HG03378 (cell line): ENCODE measurements around the gene METTL8.
"Not testable (repeated sequence)": the region's sequence is repeated elsewhere in the genome, so short reads cannot be mapped to it uniquely, and the experiment has no call there.

ENCODE experiments used
- ATAC-seq: cut with Tn5 transposase; IDR thresholded peaks from one replicate; pipeline ENCODE4 v1.9.1; 2021; ENCODE audit warnings: mild to moderate bottlenecking, moderate library complexity; ENCODE audit not compliant: unreplicated experiment

METTL8 gene

GRCh38 chr2:171402906-171403580 lies 30.7 kb downstream of the METTL8 start:
- ATAC-seq, result no peak

DNA sequence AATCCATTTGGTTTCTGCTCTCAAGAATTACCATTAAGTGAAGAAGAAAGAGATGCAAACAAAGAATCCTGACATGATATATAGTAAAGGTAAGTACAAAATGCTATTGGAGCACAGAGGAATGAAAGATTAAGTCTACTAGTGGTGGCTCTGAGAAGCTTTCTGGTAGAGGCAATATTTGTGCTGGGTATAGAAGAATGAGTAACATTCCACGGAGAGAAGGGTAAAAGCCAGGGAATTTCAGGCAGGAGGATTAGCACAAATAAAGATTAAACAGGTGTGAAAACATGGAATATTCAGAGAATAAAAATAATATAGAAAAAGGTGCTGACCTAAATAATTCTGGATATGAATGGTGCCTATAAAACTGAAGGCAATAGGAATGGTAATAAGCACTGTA lies 31.8 kb downstream of the METTL8 start:
- ATAC-seq, result no peak

- ATAC-seq, result no peak
Observed at GRCh38 chr2:171400395-171400794, 33.4 kb downstream of the METTL8 start.

- ATAC-seq, result no peak
Observed at GRCh38 chr2:171399292-171399691, 34.5 kb downstream of the METTL8 start.

- ATAC-seq, result no peak
Observed at GRCh38 chr2:171394164-171394740, 39.5 kb downstream of the METTL8 start.

- no peak for ATAC-seq
Observed at GRCh38 chr2:171393487-171393886, 40.3 kb downstream of the METTL8 start.

DNA sequence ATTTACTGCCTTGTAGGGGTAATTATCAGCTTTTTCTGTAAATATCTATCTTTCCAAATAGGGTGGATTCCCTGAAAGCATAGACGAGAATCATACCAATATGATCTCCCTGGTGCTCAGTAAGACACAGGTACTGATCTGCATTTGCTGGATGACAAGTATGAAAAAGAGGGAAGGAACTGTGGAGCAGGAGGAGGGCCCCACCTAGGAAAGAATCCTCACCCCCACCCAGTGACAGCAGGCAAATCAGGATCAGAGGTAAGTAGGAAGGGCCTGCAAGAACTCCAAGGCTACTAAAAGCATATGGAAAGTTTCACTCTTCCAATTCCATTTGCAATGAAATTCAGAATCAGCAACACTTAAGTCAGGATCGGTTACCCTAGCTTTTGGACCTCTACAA lies 42.3 kb downstream of the METTL8 start:
- no peak for ATAC-seq

- no peak for ATAC-seq
Observed at GRCh38 chr2:171390941-171391516, 42.8 kb downstream of the METTL8 start.

DNA sequence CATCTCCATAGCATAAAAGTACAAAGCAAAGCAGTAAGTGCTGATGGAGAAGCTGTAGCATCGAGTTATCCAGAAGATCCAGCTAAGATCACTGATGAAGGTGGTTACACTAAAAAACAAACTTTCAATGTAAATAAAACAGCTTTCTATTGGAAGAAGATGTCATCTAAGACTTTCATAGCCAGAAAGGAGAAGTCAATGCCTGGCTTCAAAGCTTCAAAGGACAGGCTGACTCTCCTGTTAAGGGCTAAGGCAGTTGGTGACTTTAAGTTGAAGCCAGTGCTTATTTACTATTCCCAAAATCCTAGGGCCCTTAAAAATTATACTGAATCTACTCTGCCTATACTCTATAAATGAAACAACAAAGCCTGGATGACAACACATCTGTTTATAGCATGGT lies 44.0 kb downstream of the METTL8 start:
- ATAC-seq, result no peak

DNA sequence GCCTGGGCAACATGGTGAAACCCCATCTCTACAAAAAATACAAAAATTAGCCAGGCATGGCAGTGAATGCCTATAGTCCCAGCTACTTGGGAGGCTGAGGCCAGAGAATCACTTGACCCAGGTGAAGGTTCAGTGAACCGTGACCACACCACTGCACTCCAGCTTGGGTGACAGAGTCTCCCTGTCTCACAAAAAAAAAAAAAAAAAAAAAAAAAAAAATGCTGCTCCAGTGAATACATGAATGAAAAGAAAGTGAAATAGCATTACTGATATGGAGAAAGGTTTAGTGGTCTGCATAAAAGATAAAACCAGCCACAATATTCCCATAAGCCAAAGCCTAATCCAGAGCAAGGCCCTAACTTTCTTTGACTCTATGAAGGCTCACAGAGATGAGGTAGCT lies 44.5 kb downstream of the METTL8 start:
- no peak for ATAC-seq

GRCh38 chr2:171387052-171387451 lies 46.7 kb downstream of the METTL8 start:
- no peak for ATAC-seq

DNA sequence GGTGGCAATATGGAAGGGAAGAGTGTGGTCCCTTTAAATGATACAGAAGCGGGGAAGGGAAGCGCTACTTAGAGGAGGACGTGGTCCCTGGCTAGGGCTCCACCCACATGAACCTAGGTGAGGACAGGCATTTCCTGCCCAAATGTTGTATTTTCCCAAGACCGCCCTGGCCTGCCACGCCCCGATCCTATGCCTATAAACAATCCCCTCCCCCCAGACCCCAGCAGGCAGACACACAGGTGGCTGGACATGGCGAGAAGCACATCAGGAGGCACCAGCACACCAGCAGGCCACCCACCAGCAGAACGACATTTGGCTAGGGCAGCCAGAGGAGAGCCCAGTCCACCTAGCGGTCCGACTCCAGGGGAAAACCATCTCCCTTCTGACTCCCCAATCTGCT lies 47.2 kb downstream of the METTL8 start:
- no peak for ATAC-seq

- ATAC-seq, result no peak
Observed at GRCh38 chr2:171383134-171383533, 50.7 kb downstream of the METTL8 start.

DNA sequence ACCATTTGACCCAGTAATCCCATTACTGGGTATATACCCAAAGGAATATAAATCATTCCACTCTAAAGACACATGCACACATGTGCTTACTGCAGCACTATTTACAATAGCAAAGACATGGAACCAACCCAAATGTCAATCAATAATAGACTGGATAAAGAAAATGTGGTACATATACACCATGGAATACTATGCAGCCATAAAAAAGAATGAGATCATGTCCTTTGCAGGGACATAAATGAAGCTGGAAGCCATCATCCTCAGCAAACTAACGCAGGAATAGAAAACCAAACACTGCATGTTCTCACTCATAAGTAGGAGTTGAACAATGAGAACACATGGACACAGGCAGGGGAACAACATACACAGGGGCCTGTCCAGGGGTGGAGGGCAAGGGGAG lies 51.6 kb downstream of the METTL8 start:
- ATAC-seq, result not testable (repeated sequence)

DNA sequence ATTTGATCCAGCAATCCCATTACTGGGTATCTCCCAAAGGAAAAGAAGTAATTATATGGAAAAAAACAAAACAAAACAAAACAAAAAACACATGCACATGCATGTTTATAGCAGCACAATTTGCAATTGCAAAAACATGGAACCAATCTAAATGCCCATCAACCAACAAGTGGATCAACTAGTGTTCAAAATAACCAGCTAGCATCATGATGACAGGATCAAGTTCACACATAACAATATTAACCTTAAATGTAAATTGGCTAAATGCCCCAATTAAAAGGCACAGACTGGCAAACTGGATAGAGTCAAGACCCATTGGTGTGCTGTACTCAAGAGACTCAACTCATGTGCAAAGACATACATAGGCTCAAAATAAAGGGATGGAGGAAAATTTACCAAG lies 55.9 kb downstream of the METTL8 start:
- not testable (repeated sequence) for ATAC-seq

DNA sequence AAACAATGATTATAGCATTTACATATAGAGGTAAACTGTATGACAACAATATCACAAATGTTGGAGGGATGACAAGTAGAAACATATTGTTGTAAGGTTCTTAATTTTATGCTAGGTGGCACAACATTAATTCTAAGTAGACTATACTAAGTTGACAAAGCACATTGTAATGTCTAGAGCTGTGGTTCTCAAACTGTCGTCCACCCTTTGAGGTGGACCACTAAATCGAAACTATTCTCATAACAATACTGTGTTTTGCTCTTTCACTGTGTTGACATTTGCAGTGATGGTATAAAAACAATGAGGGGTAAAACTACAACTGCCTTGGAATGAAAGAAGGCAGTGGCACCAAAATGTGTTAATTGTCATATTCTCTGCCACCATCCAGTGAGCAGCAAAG lies 66.1 kb downstream of the METTL8 start:
- ATAC-seq, result no peak

DNA sequence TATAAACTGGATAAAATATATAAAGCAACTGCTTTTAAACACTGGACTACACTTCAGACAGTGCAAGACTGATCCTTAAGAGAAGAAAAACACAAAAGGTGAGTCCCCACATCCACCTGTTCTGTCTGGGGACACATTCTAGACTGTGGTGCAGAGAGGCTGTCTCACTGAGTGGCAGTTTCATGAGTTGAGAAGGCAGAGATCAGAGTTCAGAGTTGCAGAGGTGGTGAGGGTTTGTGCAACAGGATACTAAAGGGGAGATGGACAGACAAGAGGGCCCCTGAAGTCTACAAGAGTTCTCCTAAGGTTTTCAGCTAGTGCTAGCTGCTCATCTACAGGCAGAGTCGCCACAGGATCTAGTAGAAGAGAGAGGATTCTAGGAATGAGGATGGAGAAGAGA lies 68.0 kb downstream of the METTL8 start:
- no peak for ATAC-seq

DNA sequence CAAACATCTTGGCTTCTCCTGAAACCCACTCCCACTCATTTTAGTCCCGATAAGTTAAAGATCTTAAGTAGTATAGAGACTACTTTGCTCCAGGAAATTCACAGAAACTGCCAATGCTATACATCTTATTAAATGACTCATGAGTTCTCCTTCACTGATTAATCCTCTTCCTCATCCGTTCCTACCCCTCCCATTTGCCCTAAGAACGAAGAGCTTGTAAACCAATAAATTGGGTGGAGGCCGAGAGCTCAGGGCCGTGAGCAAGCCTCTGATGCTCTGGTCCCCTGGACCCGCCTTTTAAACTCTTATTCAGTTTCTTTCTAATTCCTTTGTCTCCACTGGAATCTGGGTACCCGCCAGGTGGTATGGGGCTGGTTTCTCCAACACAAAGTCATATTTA lies 68.6 kb downstream of the METTL8 start:
- no peak for ATAC-seq

DNA sequence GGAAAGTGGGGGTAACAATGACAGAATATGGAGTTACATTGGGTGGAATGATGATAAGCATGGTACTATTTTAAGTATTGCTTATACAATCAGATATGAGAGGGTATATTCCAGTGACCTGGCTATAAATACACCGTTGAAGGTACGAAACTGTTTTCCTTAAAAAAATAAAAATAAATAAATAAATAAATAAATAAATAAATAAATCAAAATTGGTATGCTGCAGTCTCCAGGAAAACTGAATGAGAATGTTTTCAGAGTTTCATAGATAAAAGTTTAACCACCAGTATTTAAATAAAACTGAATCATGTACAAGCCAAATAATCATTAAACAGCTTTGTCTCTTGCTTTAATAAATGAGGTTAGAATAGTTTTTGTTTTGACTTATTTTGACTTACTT lies 71.4 kb downstream of the METTL8 start:
- ATAC-seq, result no peak

- ATAC-seq, result no peak
Observed at GRCh38 chr2:171360905-171361304, 72.9 kb downstream of the METTL8 start.

DNA sequence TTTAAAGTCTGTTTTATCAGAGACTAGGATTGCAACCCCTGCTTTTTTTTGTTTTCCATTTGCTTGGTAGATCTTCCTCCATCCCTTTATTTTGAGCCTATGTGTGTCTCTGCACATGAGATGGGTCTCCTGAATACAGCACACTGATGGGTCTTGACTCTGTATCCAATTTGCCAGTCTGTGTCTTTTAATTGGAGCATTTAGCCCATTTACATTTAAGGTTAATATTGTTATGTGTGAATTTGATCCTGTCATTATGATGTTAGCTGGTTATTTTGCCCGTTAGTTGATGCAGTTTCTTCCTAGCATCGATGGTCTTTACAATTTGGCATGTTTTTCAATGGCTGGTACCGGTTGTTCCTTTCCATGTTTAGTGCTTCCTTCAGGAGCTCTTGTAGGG lies 80.0 kb downstream of the METTL8 start:
- ATAC-seq, result not testable (repeated sequence)

GRCh38 chr2:171348056-171348455 lies 85.7 kb downstream of the METTL8 start:
- ATAC-seq, result no peak

DNA sequence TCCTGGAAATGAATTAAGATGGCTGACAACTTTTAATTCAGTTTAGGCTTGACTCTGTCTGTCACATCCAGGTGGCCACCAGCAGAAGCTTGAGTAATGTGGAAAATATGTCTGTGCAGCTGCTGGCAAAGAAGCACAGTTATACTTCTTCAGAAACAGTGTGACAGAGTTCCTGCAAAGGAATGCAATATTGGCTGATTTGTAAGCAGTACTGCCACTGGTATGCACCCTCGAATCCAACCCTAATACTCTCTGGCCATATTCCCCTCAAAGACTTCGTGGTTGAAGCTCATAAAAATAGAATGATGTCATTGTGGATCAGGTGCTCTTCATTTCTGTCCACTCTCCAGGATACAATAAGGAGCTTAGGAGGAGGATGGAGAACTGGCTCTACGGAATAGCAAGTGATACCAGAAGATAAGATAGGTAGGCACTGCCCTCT lies 86.2 kb downstream of the METTL8 start:
- no peak for ATAC-seq
